Subcutaneous adipose tissue (tissue), 4 donors: ENCODE data around the gene TICRR. TPM values are rescaled to one million over a fixed set of nuclear protein-coding genes. Genes with fewer than 3 reads are reported as not detected.

ENCODE experiments used
- CTCF ChIP-seq: fragments of 450-650 bp; IDR thresholded peaks from one replicate; pipeline ENCODE4 v1.5.1; 2016; ENCODE audit warnings: low read depth, mild to moderate bottlenecking, control low read depth, antibody characterized with exemption, moderate library complexity
- total RNA-seq, 4 donors: library from RNA; depleted of rRNA; stranded (reverse); fragments of >200 nt; gene quantifications; one replicate each; pipeline ENCODE4 v1.1.0, GENCODE V29; 2016

The TICRR gene
- total RNA-seq, 4 donors from 2014 or later = 0.22 to 0.51 (median 0.38) TPM; not detected in 1

- no peak for TF ChIP-seq CTCF
Measured at GRCh38 chr15:89652131-89652530, 76.9 kb downstream of the TICRR start.

- TF ChIP-seq CTCF = no peak
Measured at GRCh38 chr15:89652666-89653065, 77.4 kb downstream of the TICRR start.

GRCh38 chr15:89653578-89653977 is 78.3 kb downstream of the TICRR start:
- no peak for TF ChIP-seq CTCF

- no peak for TF ChIP-seq CTCF
Measured at GRCh38 chr15:89654301-89654761, 79.1 kb downstream of the TICRR start.

GRCh38 chr15:89654847-89655805 is 79.9 kb downstream of the TICRR start, which contains the start of gene KIF7:
Gene KIF7 (minus strand): TSS chr15:89655467. CDS start chr15:89652930, 2,537 bp downstream.
- no peak for TF ChIP-seq CTCF

- TF ChIP-seq CTCF = no peak
Measured at GRCh38 chr15:89656116-89656815, 81.0 kb downstream of the TICRR start.

GRCh38 chr15:89657686-89658200 is 82.5 kb downstream of the TICRR start:
- TF ChIP-seq CTCF = no peak
